GM18873 (cell line): ENCODE data around the gene MAPK8.
A peak's percentile ranks its signal among the peaks of the same experiment; 100 is the strongest.

Experiments
- ATAC-seq: cut with Tn5 transposase; IDR thresholded peaks from one replicate; pipeline ENCODE4 v1.9.1; 2021; ENCODE audit warnings: mild to moderate bottlenecking, moderate library complexity, moderate number of reproducible peaks; ENCODE audit not compliant: unreplicated experiment, low FRiP score

Gene MAPK8

GRCh38 chr10:48290286-48290685 is 16.2 kb upstream of the MAPK8 start:
- ATAC-seq, result no peak

- no peak for ATAC-seq
These were observed 15.3 kb upstream of the MAPK8 start for GRCh38 chr10:48291190-48291589.

GRCh38 chr10:48292616-48293015 is 13.9 kb upstream of the MAPK8 start:
- ATAC-seq, result no peak

GRCh38 chr10:48294431-48294830 is 12.0 kb upstream of the MAPK8 start:
- ATAC-seq, result no peak

GRCh38 chr10:48296576-48297098 is 9.8 kb upstream of the MAPK8 start:
- no peak for ATAC-seq

GRCh38 chr10:48299066-48299465 is 7.4 kb upstream of the MAPK8 start:
- ATAC-seq, result no peak

GRCh38 chr10:48299692-48300091 is 6.8 kb upstream of the MAPK8 start:
- no peak for ATAC-seq

- no peak for ATAC-seq
These were observed 5.9 kb upstream of the MAPK8 start for GRCh38 chr10:48300556-48300955.

- ATAC-seq, result no peak
These were observed 3.7 kb upstream of the MAPK8 start for GRCh38 chr10:48302515-48303476.

GRCh38 chr10:48305905-48306264 is 592 bp upstream of the MAPK8 start:
- no peak for ATAC-seq

- ATAC-seq, result peak; percentile 22
These were observed 613 bp downstream of the MAPK8 start for GRCh38 chr10:48306870-48307710.

GRCh38 chr10:48307711-48308018 is 1.2 kb downstream of the MAPK8 start:
- ATAC-seq, result no peak

GRCh38 chr10:48309711-48310226 is 3.3 kb downstream of the MAPK8 start:
- no peak for ATAC-seq

- no peak for ATAC-seq
These were observed 7.6 kb downstream of the MAPK8 start for GRCh38 chr10:48314107-48314506.

GRCh38 chr10:48316236-48316635 is 9.8 kb downstream of the MAPK8 start:
- ATAC-seq, result no peak

- no peak for ATAC-seq
These were observed 11.0 kb downstream of the MAPK8 start for GRCh38 chr10:48317321-48317990.

GRCh38 chr10:48322017-48322416 is 15.5 kb downstream of the MAPK8 start:
- ATAC-seq, result no peak

GRCh38 chr10:48324580-48324979 is 18.1 kb downstream of the MAPK8 start:
- no peak for ATAC-seq

- no peak for ATAC-seq
These were observed 23.8 kb downstream of the MAPK8 start for GRCh38 chr10:48330269-48330668.

- ATAC-seq, result no peak
These were observed 25.0 kb downstream of the MAPK8 start for GRCh38 chr10:48331436-48331835.
